Esophagus muscularis mucosa (tissue), 4 donors: ENCODE data around the gene SPACA7.

Source experiments
- CTCF ChIP-seq, 3 experiments: fragments of 200-600 bp in 2 of 3; fragments of 450-650 bp in 1 of 3; sonication (generic) in 2 of 3; IDR thresholded peaks; one replicate each; pipeline ENCODE4 v1.5.1; 2017 to 2019; ENCODE audit warnings: antibody characterized with exemption in 3 of 3, mild to moderate bottlenecking in 2 of 3, moderate library complexity in 1 of 3
- EP300 ChIP-seq: sonication (generic); formaldehyde crosslinking; IDR thresholded peaks from one replicate; pipeline ENCODE4 v1.6.1; 2017; ENCODE audit warnings: antibody characterized with exemption
- POLR2A ChIP-seq: fragments of 450-650 bp; IDR thresholded peaks from one replicate; pipeline ENCODE4 v1.6.1; 2017; ENCODE audit warnings: antibody characterized with exemption, moderate library complexity, mild to moderate bottlenecking, low read depth
- POLR2AphosphoS5 ChIP-seq, 2 donors: sonication (generic); formaldehyde crosslinking; IDR thresholded peaks; one replicate each; pipeline ENCODE4 v1.6.1; 2017; ENCODE audit warnings: antibody characterized with exemption in 2 of 2

- TF ChIP-seq EP300: no peak
- TF ChIP-seq POLR2A: no peak
- no peak for TF ChIP-seq CTCF (IDR thresholded peaks at IDR 0.05)
- TF ChIP-seq POLR2AphosphoS5 (IDR thresholded peaks at IDR 0.05): no peak
Observed at GRCh38 chr13:112346899-112347229, 29.3 kb upstream of the SPACA7 start.
